ENCODE measurements around the gene ANKRD10.
A peak's percentile ranks its signal among the peaks of the same experiment; 100 is the strongest.

Gene ANKRD10

GRCh38 chr13:110913322-110914080 is 1.4 kb downstream of the ANKRD10 start:
- peak; percentile 47 for DNase-seq
- H3K27me3 Mint-ChIP-seq: no peaks in the 10 kb centered on the region
- no peaks in the 10 kb centered on the region for H3K9me3 Mint-ChIP-seq
- peaks cover 56% of the 10 kb centered on the region for H3K4me1 Mint-ChIP-seq
- CTCF ChIA-PET: interaction anchor here (0.6 kb wide), 1 partner anchor 1940 kb away, joined by 3 read pairs; no protein-coding TSS in a partner anchor
- H3K27ac Mint-ChIP-seq: peak overlapping the region; percentile 97
- H3K36me3 Mint-ChIP-seq: peaks cover 34% of the 10 kb centered on the region
- H3K4me3 Mint-ChIP-seq: peak overlapping the region; percentile 92

- H3K36me3 Mint-ChIP-seq: peaks cover 33% of the 10 kb centered on the region
- CTCF ChIA-PET: no interaction called here
- DNase-seq: no peak
Measured at GRCh38 chr13:110912651-110913051, 2.2 kb downstream of the ANKRD10 start.

GRCh38 chr13:110911880-110912279 is 3.0 kb downstream of the ANKRD10 start:
- CTCF ChIA-PET: no interaction called here
- no peak overlapping the region for H3K27ac Mint-ChIP-seq

More at GRCh38 chr13:110912651-110913051, 2.2 kb downstream of the ANKRD10 start:
- Mint-ChIP-seq H3K9me3 (no peaks in the 10 kb centered on the region), H3K27me3 (no peaks in the 10 kb centered on the region), H3K27ac (peak overlapping the region; percentile 97), H3K4me1 (peaks cover 64% of the 10 kb centered on the region), H3K4me3 (peak overlapping the region; percentile 92)

GRCh38 chr13:110910013-110910890 is 4.6 kb downstream of the ANKRD10 start:
- Mint-ChIP-seq H3K27ac (no peak overlapping the region), H3K4me3 (no peak overlapping the region), H3K27me3 (no peaks in the 10 kb centered on the region), H3K4me1 (peaks cover 68% of the 10 kb centered on the region), H3K36me3 (peaks cover 53% of the 10 kb centered on the region), H3K9me3 (no peaks in the 10 kb centered on the region)
- DNase-seq: no peak
- CTCF ChIA-PET: no interaction called here

More at GRCh38 chr13:110911880-110912279, 3.0 kb downstream of the ANKRD10 start:
- peak overlapping the region; percentile 92 for H3K4me3 Mint-ChIP-seq
- H3K27me3 Mint-ChIP-seq: no peaks in the 10 kb centered on the region
- peaks cover 66% of the 10 kb centered on the region for H3K4me1 Mint-ChIP-seq
- H3K36me3 Mint-ChIP-seq: peaks cover 37% of the 10 kb centered on the region
- no peak for DNase-seq
- H3K9me3 Mint-ChIP-seq: no peaks in the 10 kb centered on the region

GRCh38 chr13:110907951-110908898 is 6.6 kb downstream of the ANKRD10 start:
- Mint-ChIP-seq H3K4me3 (no peak overlapping the region), H3K36me3 (peaks cover 64% of the 10 kb centered on the region), H3K4me1 (peaks cover 63% of the 10 kb centered on the region), H3K27me3 (no peaks in the 10 kb centered on the region), H3K27ac (no peak overlapping the region), H3K9me3 (no peaks in the 10 kb centered on the region)
- CTCF ChIA-PET: no interaction called here
- no peak for DNase-seq

- peaks cover 72% of the 10 kb centered on the region for H3K36me3 Mint-ChIP-seq
- no peak for DNase-seq
- no peaks in the 10 kb centered on the region for H3K9me3 Mint-ChIP-seq
- H3K4me1 Mint-ChIP-seq: peaks cover 54% of the 10 kb centered on the region
- no peak overlapping the region for H3K27ac Mint-ChIP-seq
- no peaks in the 10 kb centered on the region for H3K27me3 Mint-ChIP-seq
- no peak overlapping the region for H3K4me3 Mint-ChIP-seq
- CTCF ChIA-PET: no interaction called here
Measured at GRCh38 chr13:110907301-110907700, 7.6 kb downstream of the ANKRD10 start.

- CTCF ChIA-PET: interaction anchor here (1.4 to 3.0 kb wide), 2 partner anchors 9 to 10 kb away, joined by 3 to 10 read pairs; partner anchors contain the start of gene ANKRD10
Measured at GRCh38 chr13:110904748-110905147, 10.1 kb downstream of the ANKRD10 start.

GRCh38 chr13:110902370-110902769 is 12.5 kb downstream of the ANKRD10 start:
- Mint-ChIP-seq H3K27ac (no peak overlapping the region), H3K4me3 (no peak overlapping the region), H3K27me3 (no peaks in the 10 kb centered on the region), H3K4me1 (peaks cover 13% of the 10 kb centered on the region), H3K36me3 (peaks cover 48% of the 10 kb centered on the region), H3K9me3 (no peaks in the 10 kb centered on the region)
- CTCF ChIA-PET: no interaction called here
- no peak for DNase-seq

More at GRCh38 chr13:110904748-110905147, 10.1 kb downstream of the ANKRD10 start:
- Mint-ChIP-seq H3K4me3 (no peak overlapping the region), H3K9me3 (no peaks in the 10 kb centered on the region), H3K36me3 (peaks cover 57% of the 10 kb centered on the region), H3K27me3 (no peaks in the 10 kb centered on the region), H3K4me1 (peaks cover 31% of the 10 kb centered on the region), H3K27ac (no peak overlapping the region)
- DNase-seq: no peak

- CTCF ChIA-PET: no interaction called here
- Mint-ChIP-seq H3K9me3 (no peaks in the 10 kb centered on the region), H3K36me3 (peaks cover 21% of the 10 kb centered on the region), H3K4me1 (no peaks in the 10 kb centered on the region), H3K27me3 (no peaks in the 10 kb centered on the region), H3K27ac (no peak overlapping the region), H3K4me3 (no peak overlapping the region)
- no peak for DNase-seq
Measured at GRCh38 chr13:110897521-110897920, 17.3 kb downstream of the ANKRD10 start.

- H3K36me3 Mint-ChIP-seq: peaks cover 23% of the 10 kb centered on the region
- no peak overlapping the region for H3K27ac Mint-ChIP-seq
- H3K9me3 Mint-ChIP-seq: no peaks in the 10 kb centered on the region
- H3K4me1 Mint-ChIP-seq: no peaks in the 10 kb centered on the region
- CTCF ChIA-PET: no interaction called here
- no peak overlapping the region for H3K4me3 Mint-ChIP-seq
- DNase-seq: no peak
- H3K27me3 Mint-ChIP-seq: no peaks in the 10 kb centered on the region
Measured at GRCh38 chr13:110897014-110897413, 17.9 kb downstream of the ANKRD10 start.

- peaks cover 20% of the 10 kb centered on the region for H3K36me3 Mint-ChIP-seq
- H3K9me3 Mint-ChIP-seq: no peaks in the 10 kb centered on the region
- H3K4me1 Mint-ChIP-seq: no peaks in the 10 kb centered on the region
- no peak overlapping the region for H3K27ac Mint-ChIP-seq
- H3K27me3 Mint-ChIP-seq: no peaks in the 10 kb centered on the region
- no peak overlapping the region for H3K4me3 Mint-ChIP-seq
- DNase-seq: no peak
- CTCF ChIA-PET: interaction anchor here (1.3 kb wide), 1 partner anchor 21 kb away, joined by 3 read pairs; no protein-coding TSS in a partner anchor
Measured at GRCh38 chr13:110894086-110894485, 20.8 kb downstream of the ANKRD10 start.

- Mint-ChIP-seq H3K4me3 (no peak overlapping the region), H3K4me1 (no peaks in the 10 kb centered on the region), H3K27ac (no peak overlapping the region), H3K36me3 (peaks cover 20% of the 10 kb centered on the region), H3K27me3 (no peaks in the 10 kb centered on the region), H3K9me3 (no peaks in the 10 kb centered on the region)
- CTCF ChIA-PET: interaction anchor here (1.3 kb wide), 1 partner anchor 22 kb away, joined by 3 read pairs; no protein-coding TSS in a partner anchor
- no peak for DNase-seq
Measured at GRCh38 chr13:110893571-110893970, 21.3 kb downstream of the ANKRD10 start.

GRCh38 chr13:110890279-110891165 is 24.3 kb downstream of the ANKRD10 start:
- Mint-ChIP-seq H3K36me3 (peaks cover 16% of the 10 kb centered on the region), H3K4me3 (no peak overlapping the region), H3K27ac (no peak overlapping the region), H3K9me3 (no peaks in the 10 kb centered on the region), H3K4me1 (no peaks in the 10 kb centered on the region), H3K27me3 (no peaks in the 10 kb centered on the region)
- DNase-seq: no peak
- CTCF ChIA-PET: no interaction called here
